C4-2B (cell line): Measurements from ENCODE around the gene AFF3.

ENCODE experiments used
- ZFX ChIP-seq: fragments of 450-650 bp; IDR thresholded peaks from 2 replicates; pipeline ENCODE4 v1.6.1; 2017
- TF ChIP-seq, protein P1 (sequence below): fragments of 450-650 bp; conservative IDR thresholded peaks from 2 replicates; pipeline ENCODE4 v1.5.1; 2017; ENCODE audit warnings: mild to moderate bottlenecking

DNA sequence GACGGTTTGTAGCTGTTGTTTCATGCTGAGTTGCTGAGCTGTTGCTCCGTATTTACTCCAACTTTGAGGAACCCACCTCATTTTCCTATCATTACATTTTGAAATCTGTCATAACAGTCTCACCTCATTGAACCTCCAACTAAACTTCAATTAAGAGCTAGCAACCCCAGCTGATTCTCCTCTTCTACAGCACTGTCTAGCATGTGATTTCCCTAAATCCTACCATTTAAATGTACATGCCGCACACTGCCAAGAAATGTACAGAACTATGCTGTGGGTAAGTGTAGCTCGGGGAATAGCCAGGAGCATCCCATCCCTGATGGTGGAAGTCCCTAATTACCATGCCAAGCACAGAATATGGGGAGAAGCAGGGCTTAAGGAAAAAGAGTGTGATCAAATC, 299.9 kb downstream of the AFF3 start:
- TF ChIP-seq, protein P1, sequence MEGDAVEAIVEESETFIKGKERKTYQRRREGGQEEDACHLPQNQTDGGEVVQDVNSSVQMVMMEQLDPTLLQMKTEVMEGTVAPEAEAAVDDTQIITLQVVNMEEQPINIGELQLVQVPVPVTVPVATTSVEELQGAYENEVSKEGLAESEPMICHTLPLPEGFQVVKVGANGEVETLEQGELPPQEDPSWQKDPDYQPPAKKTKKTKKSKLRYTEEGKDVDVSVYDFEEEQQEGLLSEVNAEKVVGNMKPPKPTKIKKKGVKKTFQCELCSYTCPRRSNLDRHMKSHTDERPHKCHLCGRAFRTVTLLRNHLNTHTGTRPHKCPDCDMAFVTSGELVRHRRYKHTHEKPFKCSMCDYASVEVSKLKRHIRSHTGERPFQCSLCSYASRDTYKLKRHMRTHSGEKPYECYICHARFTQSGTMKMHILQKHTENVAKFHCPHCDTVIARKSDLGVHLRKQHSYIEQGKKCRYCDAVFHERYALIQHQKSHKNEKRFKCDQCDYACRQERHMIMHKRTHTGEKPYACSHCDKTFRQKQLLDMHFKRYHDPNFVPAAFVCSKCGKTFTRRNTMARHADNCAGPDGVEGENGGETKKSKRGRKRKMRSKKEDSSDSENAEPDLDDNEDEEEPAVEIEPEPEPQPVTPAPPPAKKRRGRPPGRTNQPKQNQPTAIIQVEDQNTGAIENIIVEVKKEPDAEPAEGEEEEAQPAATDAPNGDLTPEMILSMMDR = no peak
- no peak for TF ChIP-seq ZFX
